Heart right ventricle (tissue), 16 donors: ENCODE data around the gene NOP9. TPM values are rescaled to one million over a fixed set of nuclear protein-coding genes. Genes with fewer than 3 reads are reported as not detected.

Source experiments
- ATAC-seq, 8 donors: fragments of 200-7000 bp; cut with Tn5 transposase; one replicate each; pipeline ENCODE4 v1.9.1; 2020; ENCODE audit warnings: mild to moderate bottlenecking in 8 of 8, moderate library complexity in 8 of 8, moderate number of reproducible peaks in 1 of 8
- DNase-seq, 2 donors: peaks; one replicate each; pipeline ENCODE4 v3.0.0-alpha.2; 2020
- H3K27ac ChIP-seq, 10 donors: fragments of 200-600 bp; sonication (generic) in 2 of 10; one replicate each; pipeline versions ENCODE4 v1.5.0 to v1.8.0; 2020 to 2022; ENCODE audit warnings: mild to moderate bottlenecking in 3 of 10
- H3K27me3 ChIP-seq, 7 donors: fragments of 200-600 bp; one replicate each; pipeline ENCODE4 v1.8.0; 2021 to 2022; ENCODE audit warnings: mild to moderate bottlenecking in 2 of 7
- H3K36me3 ChIP-seq, 9 donors: fragments of 200-600 bp; sonication (generic) in 1 of 9; one replicate each; pipeline versions ENCODE4 v1.5.0 to v1.8.0; 2020 to 2022; ENCODE audit warnings: mild to moderate bottlenecking in 2 of 9
- H3K4me1 ChIP-seq, 9 donors: fragments of 200-600 bp; sonication (generic) in 1 of 9; one replicate each; pipeline versions ENCODE4 v1.5.0 to v1.8.0; 2020 to 2022; ENCODE audit warnings: mild to moderate bottlenecking in 4 of 9
- H3K4me3 ChIP-seq, 10 donors: fragments of 200-600 bp; sonication (generic) in 2 of 10; one replicate each; pipeline versions ENCODE4 v1.5.0 to v1.8.0; 2020 to 2022; ENCODE audit warnings: mild to moderate bottlenecking in 7 of 10, moderate library complexity in 2 of 10
- H3K9me3 ChIP-seq, 11 donors: fragments of 200-600 bp in 10 of 11; sonication (generic) in 2 of 11; one replicate each; pipeline versions ENCODE4 v1.5.0 to v1.8.0; 2013 to 2022; ENCODE audit warnings: mild to moderate bottlenecking in 2 of 11, control low read depth in 1 of 11, moderate library complexity in 1 of 11
- CTCF ChIP-seq, 9 donors: fragments of 200-600 bp; sonication (generic) in 2 of 9; IDR thresholded peaks; one replicate each; pipeline versions ENCODE4 v1.5.0 to v1.8.0; 2021 to 2022; ENCODE audit warnings: antibody characterized with exemption in 9 of 9, mild to moderate bottlenecking in 5 of 9, moderate library complexity in 1 of 9
- WGBS, 2 donors: extraction: QIAGEN DNeasy Blood & Tissue Kit; methylation state at CpG; one replicate each; pipeline ENCODE4 v1.1.7; 2013; ENCODE audit warnings: inconsistent platforms in 1 of 2; 5-methylcytosine and 5-hydroxymethylcytosine counted together
- intact Hi-C, 10 donors: fragments of 100-400 bp; cut with DNase I; formaldehyde crosslinking; loops; one replicate each; pipeline versions ENCODE4 v1.11.1 to v1.14.2; 2022
- polyA plus RNA-seq, 2 donors: library from polyadenylated mRNA; stranded (reverse); fragments of 200-250 nt; gene quantifications; one replicate each; pipeline ENCODE4 v1.2.3, GENCODE V29; 2013
- total RNA-seq, 10 donors: library from RNA; stranded (reverse); fragmentation: NEBNext Ultra II Directional in 3 of 10; extraction: Animal tissue kit (Norgen Biotek cat#: 25700) in 3 of 10; gene quantifications; one replicate each; pipeline versions ENCODE4 v1.2.1 to v1.2.4, GENCODE V29; 2021 to 2023
- donor health status: Arrhythmogenic right ventricular cardiomyopathy.
- donor health status: ischemic (EF 13 %, LVEDD 7.1; RV severe dilation, severe dysfunction).
- donor health status: healthy with polysubstance abuse.
- donor health status: DM: no; HTN: yes; CAD: no.
- donor health status: DM: no; HTN: no; CAD: no.
- donor health status: ischemic (EF 25% LVEDD 6.9; RV normal size, moderate dysfunction).
- donor health status: ischemic (EF 25% LVEDD 5.7; RV mildly dilated, moderate dysfunction).
- donor health status: healthy.
- donor health status: DM: yes; HTN: yes; CAD: no.
- donor health status: Ischemic cardiomyopathy.
- donor health status: ischemic (EF 35%, LVEDD 5.7; RV mildly dilated, moderate dysfunction).
- donor health status: nonischemic (EF 11% LVEDD 7.7; RV severe dilation, severe dysfunction).
- donor health status: DM: yes; HTN: yes; CAD: no.
- donor health status: PGD.
- donor health status: ischemic (EF 29% LVEDD 5.4; RV normal size, mild dysfunction).
- donor health status: nonischemic (EF 23%, LVEDD 6.1; RV moderate dilation, normal function).

Gene NOP9
- total and polyA plus RNA-seq, 12 donors, result 10.7 to 31.9 (median 26.4) TPM

- intact Hi-C loops, result no loop called here
- Histone ChIP-seq H3K27me3 (no peaks in the 10 kb centered on the region), H3K36me3 (peaks cover 0 to 7% (median 0%) of the 10 kb centered on the region in 9 donors), H3K27ac (no peak overlapping the region), H3K4me3 (no peak overlapping the region), H3K9me3 (no peaks in the 10 kb centered on the region), H3K4me1 (no peaks in the 10 kb centered on the region)
- DNase-seq (no peak), ATAC-seq (peak in 2 of 8 donors; percentile 17 to 22)
- TF ChIP-seq CTCF (IDR thresholded peaks at IDR 0.05), result no peak
- WGBS, 2 donors, result 75 to 78% methylated on average over 15 to 16 of the region's 16 CpGs
These were observed 40.2 kb upstream of the NOP9 start for GRCh38 chr14:24259282-24260025.

GRCh38 chr14:24260026-24260779 is 39.4 kb upstream of the NOP9 start:
- Histone ChIP-seq H3K27me3 (no peaks in the 10 kb centered on the region), H3K4me3 (no peak overlapping the region), H3K27ac (no peak overlapping the region), H3K36me3 (peaks cover 0 to 4% (median 0%) of the 10 kb centered on the region in 9 donors), H3K4me1 (no peaks in the 10 kb centered on the region), H3K9me3 (no peaks in the 10 kb centered on the region)
- DNase-seq (no peak), ATAC-seq (no peak)
- WGBS, 2 donors, result 88% methylated on average over 16 of the region's 16 CpGs
- intact Hi-C loops, result no loop called here
- TF ChIP-seq CTCF (IDR thresholded peaks at IDR 0.05), result no peak

- 85% methylated on average over 4 of the region's 4 CpGs for WGBS, 2 donors
- no peaks in the 10 kb centered on the region for H3K4me1 ChIP-seq
- H3K4me3 ChIP-seq, result no peak overlapping the region
- intact Hi-C loops, result no loop called here
- peaks cover 0 to 9% (median 0%) of the 10 kb centered on the region in 9 donors for H3K36me3 ChIP-seq
- H3K9me3 ChIP-seq, result no peaks in the 10 kb centered on the region
- no peaks in the 10 kb centered on the region for H3K27me3 ChIP-seq
- ATAC-seq, result no peak
- H3K27ac ChIP-seq, result no peak overlapping the region
- DNase-seq, result no peak
- no peak for TF ChIP-seq CTCF (IDR thresholded peaks at IDR 0.05)
These were observed 38.9 kb upstream of the NOP9 start for GRCh38 chr14:24260780-24261157.

GRCh38 chr14:24261256-24261968 is 38.2 kb upstream of the NOP9 start:
- Histone ChIP-seq H3K36me3 (peaks cover 0 to 15% (median 0%) of the 10 kb centered on the region in 9 donors), H3K9me3 (no peaks in the 10 kb centered on the region), H3K27ac (no peak overlapping the region), H3K4me1 (no peaks in the 10 kb centered on the region), H3K4me3 (no peak overlapping the region), H3K27me3 (no peaks in the 10 kb centered on the region)
- DNase-seq (no peak), ATAC-seq (no peak)
- intact Hi-C loops, result no loop called here
- TF ChIP-seq CTCF (IDR thresholded peaks at IDR 0.05), result no peak
- 81 to 91% methylated on average over 20 of the region's 20 CpGs for WGBS, 2 donors
